OCI-LY7 (cell line): ENCODE results near the gene MARCHF9. TPM values are rescaled to one million over a fixed set of nuclear protein-coding genes. Genes with fewer than 3 reads are reported as not detected.

ENCODE experiments used
- BruUV-seq: library from RNA; stranded (reverse); fragments of 400-500 nt; replicated peaks from 2 replicates; lab custom pipeline; 2021; lab: Mats Ljungman, UMichigan
- CTCF ChIA-PET: fragments of 300-600 bp; sonication (Branson Sonifier 250); formaldehyde crosslinking; loops from one replicate; lab custom pipeline; 2022; ENCODE audit warnings: antibody characterized with exemption; ENCODE audit not compliant: unreplicated experiment; lab: Charles Lee
- POLR2A ChIA-PET: fragments of 300-600 bp; sonication (Branson Sonifier 250); formaldehyde crosslinking; loops from one replicate; lab custom pipeline; 2022; ENCODE audit warnings: antibody characterized with exemption; lab: Charles Lee
- DNase-seq: peaks from one replicate; pipeline ENCODE4 v3.0.0-alpha.2; 2015; ENCODE audit warnings: low spot score
- H2AFZ ChIP-seq: fragments of 200-600 bp; sonication (generic), shearing (Covaris generic); 2 replicates; pipeline ENCODE4 v1.6.1; 2014; ENCODE audit warnings: mild to moderate bottlenecking, antibody characterized with exemption, low read length, moderate library complexity
- H3K27ac ChIP-seq: fragments of 200-600 bp; sonication (generic); 2 replicates; pipeline ENCODE4 v1.5.1; 2014; ENCODE audit warnings: mixed run types, low read depth, mild to moderate bottlenecking, moderate library complexity, low read length, inconsistent platforms; ENCODE audit not compliant: poor library complexity, severe bottlenecking
- H3K36me3 ChIP-seq: fragments of 200-600 bp; sonication (generic); 2 replicates; pipeline ENCODE4 v1.6.1; 2014; ENCODE audit warnings: mild to moderate bottlenecking, antibody characterized with exemption, low read length, moderate library complexity, mixed read lengths; ENCODE audit not compliant: insufficient read depth
- H3K4me1 ChIP-seq: fragments of 200-600 bp; sonication (generic); 2 replicates; pipeline ENCODE4 v1.5.1; 2014; ENCODE audit warnings: mild to moderate bottlenecking, low read length; ENCODE audit not compliant: insufficient read depth, poor library complexity, severe bottlenecking
- H3K4me2 ChIP-seq: fragments of 200-600 bp; sonication (generic); 2 replicates; pipeline ENCODE4 v1.6.1; 2014; ENCODE audit warnings: mild to moderate bottlenecking, low read length
- H3K4me3 ChIP-seq: fragments of 200-600 bp; sonication (generic); 2 replicates; pipeline ENCODE4 v1.5.1; 2014; ENCODE audit warnings: mild to moderate bottlenecking, low read depth, low read length; ENCODE audit not compliant: poor library complexity, severe bottlenecking
- H3K79me2 ChIP-seq: fragments of 200-600 bp; sonication (generic); 2 replicates; pipeline ENCODE4 v1.6.1; 2016; ENCODE audit warnings: low read depth, mild to moderate bottlenecking, low read length, moderate library complexity, mixed read lengths; ENCODE audit not compliant: insufficient read depth
- H3K9me2 ChIP-seq: fragments of 200-600 bp; sonication (generic); 2 replicates; pipeline ENCODE4 v1.6.1; 2016; ENCODE audit warnings: mild to moderate bottlenecking, low read length, mixed read lengths; ENCODE audit not compliant: insufficient read depth
- H3K9me3 ChIP-seq: fragments of 200-600 bp; sonication (generic); 2 replicates; pipeline ENCODE4 v1.6.1; 2014; ENCODE audit warnings: mild to moderate bottlenecking, mixed run types, low read length, mixed read lengths
- H4K20me1 ChIP-seq: fragments of 200-600 bp; sonication (generic); 2 replicates; pipeline ENCODE4 v1.6.1; 2014; ENCODE audit warnings: mild to moderate bottlenecking, antibody characterized with exemption, low read length, moderate library complexity, mixed read lengths; ENCODE audit not compliant: insufficient read depth
- EZH2phosphoT487 ChIP-seq: fragments of 200-600 bp; sonication (generic); IDR thresholded peaks from 2 replicates; pipeline ENCODE4 v1.6.1; 2018; ENCODE audit warnings: low read depth, borderline replicate concordance, mild to moderate bottlenecking, mixed run types, antibody characterized with exemption, low read length, moderate library complexity, mixed read lengths
- intact Hi-C: fragments of 100-400 bp; cut with micrococcal nuclease; formaldehyde crosslinking; loops from one replicate; pipeline ENCODE4 v1.10.0; 2022; ENCODE audit not compliant: unreplicated experiment
- total RNA-seq, 2 experiments: library from RNA; depleted of rRNA in 1 of 2; stranded (reverse); fragments of >200 nt in 1 of 2; shearing (Covaris generic) in 1 of 2; gene quantifications; 2 replicates each; pipeline ENCODE4 v1.2.3, GENCODE V29; 2014 to 2022
- TF ChIP-seq, protein P1 (sequence below): fragments of 200-600 bp; sonication (generic); conservative IDR thresholded peaks from 2 replicates; pipeline ENCODE4 v1.5.1; 2014; ENCODE audit warnings: mild to moderate bottlenecking, antibody characterized with exemption, low read length, moderate library complexity, mixed read lengths

Gene MARCHF9
- total RNA-seq, 2 experiments from 2014 or later, result 29.3 to 46.2 TPM

GRCh38 chr12:57744194-57744776, 10.6 kb upstream of the MARCHF9 start:
- H3K4me3 ChIP-seq, result peak overlapping the region; percentile 44
- peaks cover 46% of the 10 kb centered on the region for H3K4me1 ChIP-seq
- ChIA-PET POLR2A (interaction anchor here (0.6 to 0.7 kb wide), 4 partner anchors 41 to 154 kb away, joined by 3 to 4 read pairs (median 4); partner anchors contain the start of gene PIP4K2C), CTCF (interaction anchor here (0.5 kb wide), 1 partner anchor 26 kb away, joined by 3 read pairs; no protein-coding TSS in a partner anchor)
- intact Hi-C loops, result loop anchor here (5.0 kb wide), 1 partner anchor 267 kb away; the partner anchor contains the start of gene ARHGAP9
- no peak for TF ChIP-seq EZH2phosphoT487
- TF ChIP-seq, protein P1, sequence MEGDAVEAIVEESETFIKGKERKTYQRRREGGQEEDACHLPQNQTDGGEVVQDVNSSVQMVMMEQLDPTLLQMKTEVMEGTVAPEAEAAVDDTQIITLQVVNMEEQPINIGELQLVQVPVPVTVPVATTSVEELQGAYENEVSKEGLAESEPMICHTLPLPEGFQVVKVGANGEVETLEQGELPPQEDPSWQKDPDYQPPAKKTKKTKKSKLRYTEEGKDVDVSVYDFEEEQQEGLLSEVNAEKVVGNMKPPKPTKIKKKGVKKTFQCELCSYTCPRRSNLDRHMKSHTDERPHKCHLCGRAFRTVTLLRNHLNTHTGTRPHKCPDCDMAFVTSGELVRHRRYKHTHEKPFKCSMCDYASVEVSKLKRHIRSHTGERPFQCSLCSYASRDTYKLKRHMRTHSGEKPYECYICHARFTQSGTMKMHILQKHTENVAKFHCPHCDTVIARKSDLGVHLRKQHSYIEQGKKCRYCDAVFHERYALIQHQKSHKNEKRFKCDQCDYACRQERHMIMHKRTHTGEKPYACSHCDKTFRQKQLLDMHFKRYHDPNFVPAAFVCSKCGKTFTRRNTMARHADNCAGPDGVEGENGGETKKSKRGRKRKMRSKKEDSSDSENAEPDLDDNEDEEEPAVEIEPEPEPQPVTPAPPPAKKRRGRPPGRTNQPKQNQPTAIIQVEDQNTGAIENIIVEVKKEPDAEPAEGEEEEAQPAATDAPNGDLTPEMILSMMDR, result no peak
- peak; percentile 30 for DNase-seq
- H4K20me1 ChIP-seq, result no peaks in the 10 kb centered on the region
- peaks cover 42% of the 10 kb centered on the region for H3K36me3 ChIP-seq
- H3K27ac ChIP-seq, result no peak overlapping the region
- peak overlapping the region; percentile 48; the same call in 1 of the 2 replicates for H2AFZ ChIP-seq
- no peaks in the 10 kb centered on the region for H3K9me3 ChIP-seq
- peaks cover 17% of the 10 kb centered on the region; the same call in 1 of the 2 replicates for H3K79me2 ChIP-seq
- H3K9me2 ChIP-seq, result no peaks in the 10 kb centered on the region
- no TSS peak for BruUV-seq
- peak overlapping the region; percentile 45 for H3K4me2 ChIP-seq

DNA sequence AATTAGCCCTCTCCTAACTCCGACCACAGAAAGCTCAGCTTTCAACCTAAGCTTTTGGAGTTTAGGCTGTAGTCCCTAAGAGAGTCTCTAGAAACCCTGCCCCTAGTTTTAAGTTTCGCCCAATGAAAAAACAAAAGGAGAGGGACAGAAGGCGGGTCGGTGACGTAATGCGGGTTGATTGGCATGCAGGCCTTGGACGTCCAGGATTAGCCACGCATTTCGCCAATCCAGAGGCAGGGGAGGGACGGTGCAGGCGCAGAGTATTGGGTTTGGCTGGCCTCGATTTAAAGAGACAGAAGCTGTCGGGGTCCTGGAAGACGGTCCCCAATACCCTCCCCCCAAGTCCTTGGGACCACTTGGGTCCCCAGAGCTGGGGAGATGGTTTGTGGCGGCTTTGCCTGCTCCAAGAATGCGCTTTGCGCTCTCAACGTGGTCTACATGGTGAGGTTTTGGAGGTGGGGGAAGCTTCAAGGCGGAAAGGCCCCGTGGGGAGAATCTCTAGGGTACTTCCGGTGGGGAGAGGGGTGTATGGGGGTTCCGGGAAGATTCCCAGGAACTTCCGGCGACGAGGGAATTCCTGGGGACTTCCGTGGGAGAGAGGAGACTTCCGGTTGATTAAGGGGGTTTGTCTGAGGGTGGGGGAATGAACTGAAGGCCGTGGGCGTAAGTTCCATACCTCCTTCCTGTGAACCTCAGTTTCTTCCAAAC, 10.0 kb upstream of the MARCHF9 start, which contains the start of gene TSPAN31:
Gene TSPAN31, plus strand, starts transcription at position 263 of the 708 bp plus-strand sequence. Its CDS starts 116 bp downstream, at position 379.
- DNase-seq, result peak; percentile 79
- no peak within 1 kb of the TSS for H3K27ac ChIP-seq
- ChIA-PET POLR2A (interaction anchor here (0.6 to 1.4 kb wide), 5 partner anchors 9 to 154 kb away, joined by 3 to 4 read pairs (median 3); partner anchors contain the start of gene PIP4K2C), CTCF (interaction anchor here (0.5 kb wide), 1 partner anchor 26 kb away, joined by 3 read pairs; no protein-coding TSS in a partner anchor)
- intact Hi-C loops, result loop anchor here (5.0 kb wide), 1 partner anchor 268 kb away; the partner anchor contains the start of gene ARHGAP9
- peaks cover 49% of the 10 kb centered on the region for H3K36me3 ChIP-seq
- H4K20me1 ChIP-seq, result no peaks in the 10 kb centered on the region
- BruUV-seq, result no TSS peak
- H3K4me3 ChIP-seq, result peak within 1 kb of the TSS; percentile 44
- peak within 1 kb of the TSS; percentile 48; the same call in 1 of the 2 replicates for H2AFZ ChIP-seq
- peaks cover 40% of the 10 kb centered on the region for H3K4me1 ChIP-seq
- peak within 1 kb of the TSS; percentile 45 for H3K4me2 ChIP-seq
- TF ChIP-seq EZH2phosphoT487, result no peak
- TF ChIP-seq, protein P1, result no peak
- no peaks in the 10 kb centered on the region for H3K9me2 ChIP-seq
- no peaks in the 10 kb centered on the region for H3K9me3 ChIP-seq
- peaks cover 20% of the 10 kb centered on the region for H3K79me2 ChIP-seq
